ENCODE measurements around the gene RTN4.
"Not testable (repeated sequence)": the region's sequence is repeated elsewhere in the genome, so short reads cannot be mapped to it uniquely, and the experiment has no call there.

RTN4 gene

GRCh38 chr2:55090702-55091101 is 40.5 kb upstream of the RTN4 start:
- FAIRE-seq, result no peak
- TF ChIP-seq SPI1 (IDR thresholded peaks at IDR 0.05; ENCODE audit: low read depth, low read length), result no peak
- no peak for DNase-seq (ENCODE audit: insufficient read length, low spot score)

GRCh38 chr2:55089726-55090125 is 39.5 kb upstream of the RTN4 start:
- TF ChIP-seq POU2F2 (IDR thresholded peaks at IDR 0.05; ENCODE audit: low read depth, low read length), result no peak
- no peak for DNase-seq (ENCODE audit: insufficient read length, low spot score)
- no peak for FAIRE-seq

- FAIRE-seq, result no peak
- no peak for DNase-seq (ENCODE audit: insufficient read length, low spot score)
Observed at GRCh38 chr2:55088400-55088799, 38.1 kb upstream of the RTN4 start.

GRCh38 chr2:55087936-55088335 is 37.7 kb upstream of the RTN4 start:
- DNase-seq (ENCODE audit: insufficient read length, low spot score) (no peak), FAIRE-seq (no peak)
- TF ChIP-seq POLR2A (IDR thresholded peaks at IDR 0.05; ENCODE audit: low read depth, low read length) (no peak), TAF1 (IDR thresholded peaks at IDR 0.05; ENCODE audit: low read depth, low read length) (no peak), POU2F2 (IDR thresholded peaks at IDR 0.05; ENCODE audit: low read depth, low read length) (no peak), POLR2AphosphoS5 (IDR thresholded peaks at IDR 0.05; ENCODE audit: low read depth, low read length) (no peak), SPI1 (IDR thresholded peaks at IDR 0.05; ENCODE audit: low read depth, low read length) (no peak), PAX5 (IDR thresholded peaks at IDR 0.05; ENCODE audit: insufficient read depth, low read length, severe bottlenecking) (no peak)

More at GRCh38 chr2:55088400-55088799, 38.1 kb upstream of the RTN4 start:
- no peak for TF ChIP-seq POLR2AphosphoS5 (IDR thresholded peaks at IDR 0.05; ENCODE audit: low read depth, low read length)
- no peak for TF ChIP-seq POU2F2 (IDR thresholded peaks at IDR 0.05; ENCODE audit: low read depth, low read length)
- no peak for TF ChIP-seq TAF1 (IDR thresholded peaks at IDR 0.05; ENCODE audit: low read depth, low read length)
- no peak for TF ChIP-seq PAX5 (IDR thresholded peaks at IDR 0.05; ENCODE audit: insufficient read depth, low read length, severe bottlenecking)
- no peak for TF ChIP-seq POLR2A (IDR thresholded peaks at IDR 0.05; ENCODE audit: low read depth, low read length)
- TF ChIP-seq SPI1 (IDR thresholded peaks at IDR 0.05; ENCODE audit: low read depth, low read length), result no peak

GRCh38 chr2:55087501-55087900 is 37.2 kb upstream of the RTN4 start:
- no peak for TF ChIP-seq POLR2A (IDR thresholded peaks at IDR 0.05; ENCODE audit: low read depth, low read length)
- TF ChIP-seq POU2F2 (IDR thresholded peaks at IDR 0.05; ENCODE audit: low read depth, low read length), result no peak
- no peak for TF ChIP-seq TAF1 (IDR thresholded peaks at IDR 0.05; ENCODE audit: low read depth, low read length)
- DNase-seq (ENCODE audit: insufficient read length, low spot score) (no peak), FAIRE-seq (no peak)

GRCh38 chr2:55085113-55086040 is 35.1 kb upstream of the RTN4 start:
- TF ChIP-seq TAF1 (IDR thresholded peaks at IDR 0.05; ENCODE audit: low read depth, low read length) (no peak), POLR2AphosphoS5 (IDR thresholded peaks at IDR 0.05; ENCODE audit: low read depth, low read length) (no peak), PAX5 (IDR thresholded peaks at IDR 0.05; ENCODE audit: insufficient read depth, low read length, severe bottlenecking) (no peak), POU2F2 (IDR thresholded peaks at IDR 0.05; ENCODE audit: low read depth, low read length) (no peak), SPI1 (IDR thresholded peaks at IDR 0.05; ENCODE audit: low read depth, low read length) (no peak)
- no peak for FAIRE-seq
- no peak for DNase-seq (ENCODE audit: insufficient read length, low spot score)

GRCh38 chr2:55084641-55085040 is 34.4 kb upstream of the RTN4 start:
- no peak for FAIRE-seq
- TF ChIP-seq TAF1 (IDR thresholded peaks at IDR 0.05; ENCODE audit: low read depth, low read length) (no peak), POU2F2 (IDR thresholded peaks at IDR 0.05; ENCODE audit: low read depth, low read length) (no peak), PAX5 (IDR thresholded peaks at IDR 0.05; ENCODE audit: insufficient read depth, low read length, severe bottlenecking) (no peak), POLR2AphosphoS5 (IDR thresholded peaks at IDR 0.05; ENCODE audit: low read depth, low read length) (no peak), POLR2A (IDR thresholded peaks at IDR 0.05; ENCODE audit: low read depth, low read length) (no peak), SPI1 (IDR thresholded peaks at IDR 0.05; ENCODE audit: low read depth, low read length) (no peak)
- no peak for DNase-seq (ENCODE audit: insufficient read length, low spot score)

- TF ChIP-seq SPI1 (IDR thresholded peaks at IDR 0.05; ENCODE audit: low read depth, low read length) (no peak), PAX5 (IDR thresholded peaks at IDR 0.05; ENCODE audit: insufficient read depth, low read length, severe bottlenecking) (no peak), POU2F2 (IDR thresholded peaks at IDR 0.05; ENCODE audit: low read depth, low read length) (no peak), TAF1 (IDR thresholded peaks at IDR 0.05; ENCODE audit: low read depth, low read length) (no peak), POLR2A (IDR thresholded peaks at IDR 0.05; ENCODE audit: low read depth, low read length) (no peak), POLR2AphosphoS5 (IDR thresholded peaks at IDR 0.05; ENCODE audit: low read depth, low read length) (no peak)
- no peak for DNase-seq (ENCODE audit: insufficient read length, low spot score)
- no peak for FAIRE-seq
Observed at GRCh38 chr2:55080204-55080738, 30.0 kb upstream of the RTN4 start.

- DNase-seq (ENCODE audit: insufficient read length, low spot score) (no peak), FAIRE-seq (no peak)
- no peak for TF ChIP-seq SPI1 (IDR thresholded peaks at IDR 0.05; ENCODE audit: low read depth, low read length)
Observed at GRCh38 chr2:55078956-55079355, 28.7 kb upstream of the RTN4 start.

- no peak for FAIRE-seq
- DNase-seq (ENCODE audit: insufficient read length, low spot score), result no peak
- TF ChIP-seq POLR2A (IDR thresholded peaks at IDR 0.05; ENCODE audit: low read depth, low read length), result no peak
- TF ChIP-seq TAF1 (IDR thresholded peaks at IDR 0.05; ENCODE audit: low read depth, low read length), result no peak
- no peak for TF ChIP-seq POLR2AphosphoS5 (IDR thresholded peaks at IDR 0.05; ENCODE audit: low read depth, low read length)
- TF ChIP-seq SPI1 (IDR thresholded peaks at IDR 0.05; ENCODE audit: low read depth, low read length), result no peak
- no peak for TF ChIP-seq POU2F2 (IDR thresholded peaks at IDR 0.05; ENCODE audit: low read depth, low read length)
- no peak for TF ChIP-seq PAX5 (IDR thresholded peaks at IDR 0.05; ENCODE audit: insufficient read depth, low read length, severe bottlenecking)
Observed at GRCh38 chr2:55076721-55077120, 26.5 kb upstream of the RTN4 start.

GRCh38 chr2:55076019-55076418 is 25.8 kb upstream of the RTN4 start:
- not testable (repeated sequence) for FAIRE-seq; DNase-seq (ENCODE audit: insufficient read length, low spot score)

Measured in GM12891 (cell line).